Measurements from ENCODE around the gene CLEC3B.

The CLEC3B gene

DNA sequence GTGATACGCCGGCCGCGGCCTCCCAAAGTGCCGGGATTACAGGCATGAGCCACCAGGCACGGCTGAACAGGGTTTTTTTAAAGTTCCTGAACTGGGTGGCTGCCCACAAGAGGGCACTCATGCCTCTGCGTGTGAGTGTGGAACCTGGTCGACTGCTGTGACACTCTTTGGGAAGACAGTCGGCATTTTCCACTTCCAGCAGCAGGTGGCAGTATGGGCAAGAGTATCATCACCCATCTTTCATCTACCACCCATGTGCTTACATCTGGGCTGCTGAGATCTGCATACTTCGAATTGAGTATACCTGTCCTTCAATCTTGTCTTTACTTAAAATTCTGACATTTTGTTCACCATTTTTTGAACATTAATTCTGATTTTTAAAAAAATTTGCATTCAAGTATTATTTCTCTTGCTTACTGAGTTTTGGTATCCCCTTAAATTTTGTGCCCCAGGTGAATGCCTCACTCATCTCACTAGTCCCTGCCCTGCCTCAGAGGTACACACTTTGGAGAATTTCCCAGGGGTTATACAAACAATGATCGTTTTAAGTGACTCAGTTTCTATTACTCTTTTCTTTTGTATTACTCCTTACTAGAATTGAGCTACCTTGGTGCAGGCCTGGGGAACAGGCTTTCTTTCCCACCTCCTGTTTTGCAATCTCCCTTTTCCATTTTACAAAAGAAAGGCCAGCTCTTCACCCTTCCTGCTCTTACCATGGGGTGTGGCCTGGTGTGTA is 11.8 kb downstream of the CLEC3B start (continued):
- TF ChIP-seq ZNF701 (tag by site-specific recombination; IDR thresholded peaks at IDR 0.05), result no peak

- Histone ChIP-seq H3K4me1 (ENCODE audit: control insufficient read depth, insufficient read depth, low read length) (no peaks in the 10 kb centered on the region), H3K36me3 (ENCODE audit: control insufficient read depth in 2 of 2, insufficient read depth in 1 of 2, low read length in 2 of 2) (no peaks in the 10 kb centered on the region), H3K27ac (ENCODE audit: extremely low read depth, low read depth, low read length) (no peak overlapping the region), H3K9me3 (ENCODE audit: control insufficient read depth, insufficient read depth, low read depth, low read length) (no peaks in the 10 kb centered on the region), H3K4me3 (ENCODE audit: low read depth, low read length) (no peak overlapping the region)
- ChIA-PET CTCF (interaction anchor here (0.6 to 7.8 kb wide), 16 partner anchors 11 to 1172 kb away, joined by 3 to 128 read pairs (median 6); no protein-coding TSS in a partner anchor), POLR2A (no interaction called here)
- TF ChIP-seq ZNF610 (tag by site-specific recombination; IDR thresholded peaks at IDR 0.05; ENCODE audit: borderline replicate concordance) (no peak), ZNF423 (tag by site-specific recombination; IDR thresholded peaks at IDR 0.05) (no peak), ZSCAN5A (tag by site-specific recombination; IDR thresholded peaks at IDR 0.05) (no peak), ZNF830 (tag by site-specific recombination; IDR thresholded peaks at IDR 0.05; ENCODE audit: low read depth) (no peak), BCL6B (tag by site-specific recombination; IDR thresholded peaks at IDR 0.05) (no peak), ZNF677 (tag by site-specific recombination; IDR thresholded peaks at IDR 0.05) (no peak), ZBTB20 (tag by site-specific recombination; IDR thresholded peaks at IDR 0.05) (no peak), ZFP37 (tag by site-specific recombination; IDR thresholded peaks at IDR 0.05) (no peak), ZNF140 (tag by site-specific recombination; IDR thresholded peaks at IDR 0.05) (no peak), ZNF623 (tag by site-specific recombination; IDR thresholded peaks at IDR 0.05) (no peak), ZNF404 (tag by site-specific recombination; IDR thresholded peaks at IDR 0.05) (no peak), ZNF19 (tag by site-specific recombination; IDR thresholded peaks at IDR 0.05; ENCODE audit: low read depth) (no peak), ZNF510 (tag by site-specific recombination; IDR thresholded peaks at IDR 0.05; ENCODE audit: insufficient replicate concordance) (no peak)
Measured at GRCh38 chr3:45041666-45042065, 15.6 kb downstream of the CLEC3B start.

DNA sequence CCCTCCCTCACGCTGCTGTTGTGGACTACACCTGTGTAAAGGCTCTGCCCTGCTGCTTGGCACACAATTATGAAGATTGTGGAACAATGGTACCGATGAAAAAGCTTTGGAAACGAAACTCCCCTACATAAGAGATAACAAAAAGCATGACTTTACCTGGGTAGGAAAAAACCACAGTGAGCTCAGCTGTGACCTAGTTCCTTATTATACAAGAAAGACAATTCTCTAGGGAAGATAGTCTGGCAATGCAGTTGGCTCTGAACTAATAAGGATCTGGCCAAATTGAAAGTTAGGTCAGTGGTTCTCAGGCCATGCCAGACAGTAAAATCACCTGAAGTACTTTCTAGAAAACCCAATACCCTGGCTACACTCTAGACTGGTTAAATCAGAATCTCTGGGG is 16.1 kb downstream of the CLEC3B start:
- ChIA-PET CTCF (interaction anchor here (0.6 to 7.8 kb wide), 14 partner anchors 10 to 888 kb away, joined by 3 to 128 read pairs (median 6); no protein-coding TSS in a partner anchor), POLR2A (interaction anchor here (1.1 kb wide), 1 partner anchor 29 kb away, joined by 4 read pairs; no protein-coding TSS in a partner anchor)
- no peak overlapping the region for H3K4me3 ChIP-seq (ENCODE audit: low read depth, low read length)
- H3K4me1 ChIP-seq (ENCODE audit: control insufficient read depth, insufficient read depth, low read length), result no peaks in the 10 kb centered on the region
- H3K27ac ChIP-seq (ENCODE audit: extremely low read depth, low read depth, low read length), result no peak overlapping the region
- H3K9me3 ChIP-seq (ENCODE audit: control insufficient read depth, insufficient read depth, low read depth, low read length), result no peaks in the 10 kb centered on the region
- no peaks in the 10 kb centered on the region for H3K36me3 ChIP-seq (ENCODE audit: control insufficient read depth in 2 of 2, insufficient read depth in 1 of 2, low read length in 2 of 2)
- TF ChIP-seq ZNF174 (tag by site-specific recombination; IDR thresholded peaks at IDR 0.05) (no peak), ZNF214 (tag by site-specific recombination; IDR thresholded peaks at IDR 0.05; ENCODE audit: borderline replicate concordance) (no peak), ZNF175 (tag by site-specific recombination; IDR thresholded peaks at IDR 0.05) (no peak), ZNF621 (tag by site-specific recombination; IDR thresholded peaks at IDR 0.05) (no peak), ZNF488 (tag by site-specific recombination; IDR thresholded peaks at IDR 0.05) (no peak), ZNF394 (tag by site-specific recombination; IDR thresholded peaks at IDR 0.05; ENCODE audit: borderline replicate concordance) (no peak), ZBTB48 (tag by site-specific recombination; IDR thresholded peaks at IDR 0.05) (no peak), ZNF248 (tag by site-specific recombination; IDR thresholded peaks at IDR 0.05) (no peak), ZNF48 (tag by site-specific recombination; IDR thresholded peaks at IDR 0.05) (no peak), ZNF629 (tag by site-specific recombination; IDR thresholded peaks at IDR 0.05) (no peak), ZNF398 (tag by site-specific recombination; IDR thresholded peaks at IDR 0.05) (no peak), GLIS1 (tag by site-specific recombination; IDR thresholded peaks at IDR 0.05) (no peak), ZNF561 (tag by site-specific recombination; IDR thresholded peaks at IDR 0.05; ENCODE audit: borderline replicate concordance) (no peak)
- TF ChIP-seq, protein P1, sequence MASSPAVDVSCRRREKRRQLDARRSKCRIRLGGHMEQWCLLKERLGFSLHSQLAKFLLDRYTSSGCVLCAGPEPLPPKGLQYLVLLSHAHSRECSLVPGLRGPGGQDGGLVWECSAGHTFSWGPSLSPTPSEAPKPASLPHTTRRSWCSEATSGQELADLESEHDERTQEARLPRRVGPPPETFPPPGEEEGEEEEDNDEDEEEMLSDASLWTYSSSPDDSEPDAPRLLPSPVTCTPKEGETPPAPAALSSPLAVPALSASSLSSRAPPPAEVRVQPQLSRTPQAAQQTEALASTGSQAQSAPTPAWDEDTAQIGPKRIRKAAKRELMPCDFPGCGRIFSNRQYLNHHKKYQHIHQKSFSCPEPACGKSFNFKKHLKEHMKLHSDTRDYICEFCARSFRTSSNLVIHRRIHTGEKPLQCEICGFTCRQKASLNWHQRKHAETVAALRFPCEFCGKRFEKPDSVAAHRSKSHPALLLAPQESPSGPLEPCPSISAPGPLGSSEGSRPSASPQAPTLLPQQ (tag by site-specific recombination; IDR thresholded peaks at IDR 0.05), result no peak
